ENCODE data around the gene POLR2E. TPM values are rescaled to one million over a fixed set of nuclear protein-coding genes. Genes with fewer than 3 reads are reported as not detected.

POLR2E gene
- total and polyA plus RNA-seq, 9 of the 15 experiments (the other 6 are each of a cell fraction or from before 2014, with no cell fraction given), result 3.4 to 413 (median 244) TPM

- TF ChIP-seq ETS1 (conservative IDR thresholded peaks at IDR 0.05; ENCODE audit: control insufficient read depth, low read depth, low read length) (no peak), MAFK (IDR thresholded peaks at IDR 0.05; ENCODE audit: low read length) (no peak), DNMT1 (IDR thresholded peaks at IDR 0.05) (no peak), ZNF764 (CRISPR knock-in tag; IDR thresholded peaks at IDR 0.05; ENCODE audit: low read depth) (no peak), RBM25 (IDR thresholded peaks at IDR 0.05; ENCODE audit: low read depth, low read length, severe bottlenecking) (peak; percentile 94), ZKSCAN1 (IDR thresholded peaks at IDR 0.05; ENCODE audit: low read depth, low read length) (no peak), ZBTB1 (CRISPR knock-in tag; IDR thresholded peaks at IDR 0.05; ENCODE audit: borderline replicate concordance, low read depth) (no peak), HES1 (IDR thresholded peaks at IDR 0.05; ENCODE audit: low read depth) (no peak), RBM39 (optimal IDR thresholded peaks at IDR 0.05; ENCODE audit: low read depth, low read length) (peak; percentile 32), MITF (IDR thresholded peaks at IDR 0.05) (no peak), PTBP1 (IDR thresholded peaks at IDR 0.05; ENCODE audit: low read depth, low read length) (peak; percentile 96), ZNF133 (CRISPR knock-in tag; IDR thresholded peaks at IDR 0.05) (no peak), PHB2 (IDR thresholded peaks at IDR 0.05; ENCODE audit: low read depth) (no peak), HMGXB4 (CRISPR knock-in tag; IDR thresholded peaks at IDR 0.05) (no peak), JUND (IDR thresholded peaks at IDR 0.05; ENCODE audit: borderline replicate concordance, low read depth, low read length) (no peak), JUND (tag; IDR thresholded peaks at IDR 0.05; ENCODE audit: borderline replicate concordance, low read depth, low read length) (no peak), EZH2 (IDR thresholded peaks at IDR 0.05; ENCODE audit: borderline replicate concordance, low read depth, low read length) (no peak), ZNF124 (CRISPR knock-in tag; IDR thresholded peaks at IDR 0.05) (no peak), GMEB1 (CRISPR knock-in tag; IDR thresholded peaks at IDR 0.05) (no peak), HMBOX1 (IDR thresholded peaks at IDR 0.05) (no peak)
Measured at GRCh38 chr19:1072371-1073015, 22.7 kb downstream of the POLR2E start (continued).

Data from K562 (cell line).